ENCODE results near the gene PGBD5.

Gene PGBD5

GRCh38 chr1:230268371-230269170, 157.6 kb downstream of the PGBD5 start:
- no peak for DNase-seq (ENCODE audit: extremely low read depth in 1 of 2, low read depth in 1 of 2)

GRCh38 chr1:230267338-230268065, 158.6 kb downstream of the PGBD5 start:
- no peak for DNase-seq (ENCODE audit: extremely low read depth in 1 of 2, low read depth in 1 of 2)

- no peak for DNase-seq (ENCODE audit: extremely low read depth in 1 of 2, low read depth in 1 of 2)
Observed at GRCh38 chr1:230266456-230266855, 159.7 kb downstream of the PGBD5 start.

DNA sequence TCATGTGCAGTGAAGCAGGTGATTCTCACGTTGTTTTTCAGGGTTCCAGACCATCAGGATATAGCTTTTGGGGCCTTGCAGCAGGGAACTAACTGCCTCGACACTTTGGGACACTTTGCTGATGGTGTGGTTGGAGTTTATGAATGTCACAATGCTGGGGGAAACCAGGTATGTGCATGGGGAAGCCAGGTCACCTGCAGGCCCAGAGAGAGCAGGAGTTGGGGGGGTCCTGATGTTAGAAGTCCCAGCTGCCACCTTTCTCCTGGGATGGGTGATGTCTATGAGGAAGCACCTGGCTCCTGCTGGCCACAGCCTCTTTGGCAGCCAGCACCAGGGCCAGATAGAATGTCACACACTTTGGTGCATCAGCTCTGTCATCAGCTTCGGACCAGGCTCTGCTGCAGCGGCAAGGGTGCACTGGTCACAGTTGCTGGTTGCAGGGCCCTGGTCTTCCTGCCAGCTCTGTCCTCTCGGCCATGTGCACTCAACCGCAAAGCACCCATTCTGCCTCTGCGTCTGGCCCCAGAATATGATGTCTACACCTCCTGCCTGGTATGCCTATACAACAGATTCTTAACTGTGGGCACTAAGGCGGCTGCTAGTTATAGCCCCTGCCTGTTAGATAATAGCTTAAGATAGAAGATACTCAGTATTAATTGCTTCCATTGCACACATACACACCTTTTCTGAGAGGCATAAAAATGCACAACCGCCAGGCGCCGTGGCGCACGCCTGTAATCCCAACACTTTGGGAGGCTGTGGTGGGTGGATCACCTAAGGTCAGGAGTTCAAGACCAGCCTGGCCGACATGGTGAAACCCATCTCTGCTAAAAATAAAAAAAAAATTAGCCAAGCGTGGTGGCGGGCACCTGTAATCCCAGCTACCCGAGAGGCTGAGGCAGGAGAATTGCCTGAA, 160.7 kb downstream of the PGBD5 start:
- DNase-seq (ENCODE audit: extremely low read depth in 1 of 2, low read depth in 1 of 2) = no peak

All from activated CD8-positive, alpha-beta memory T cell treated with anti-CD3 and anti-CD28 coated beads for 1 hour (primary cell).